NCI-H2081 (cell line): ENCODE data around the gene FRS3.
"Not testable (repeated sequence)": the region's sequence is repeated elsewhere in the genome, so short reads cannot be mapped to it uniquely, and the experiment has no call there.

Experiments used
- DNase-seq, 2 experiments: peaks; one replicate each; lab custom pipeline; 2025; lab: John Stamatoyannopoulos, UW

Gene FRS3

DNA sequence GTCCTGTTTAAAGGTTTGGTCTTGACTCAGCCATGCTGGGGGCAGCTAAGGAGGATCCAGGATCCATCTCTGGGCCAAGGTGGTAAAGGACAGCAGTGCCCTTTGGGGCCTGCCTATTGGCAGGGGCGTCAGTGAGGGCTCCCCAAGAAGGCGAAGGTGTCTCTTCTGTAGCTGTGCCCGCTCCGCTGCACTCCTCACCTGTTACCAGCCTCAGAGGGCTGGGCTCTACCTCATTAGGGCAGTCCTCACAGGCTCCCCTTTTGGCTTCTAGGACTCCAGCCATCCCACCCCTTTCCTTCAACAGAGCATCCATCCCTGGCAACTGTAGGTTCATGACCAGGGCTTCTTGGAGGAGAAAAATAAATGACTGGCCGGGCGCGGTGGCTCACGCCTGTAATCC, 10.3 kb downstream of the FRS3 start:
- DNase-seq, result no peak

DNA sequence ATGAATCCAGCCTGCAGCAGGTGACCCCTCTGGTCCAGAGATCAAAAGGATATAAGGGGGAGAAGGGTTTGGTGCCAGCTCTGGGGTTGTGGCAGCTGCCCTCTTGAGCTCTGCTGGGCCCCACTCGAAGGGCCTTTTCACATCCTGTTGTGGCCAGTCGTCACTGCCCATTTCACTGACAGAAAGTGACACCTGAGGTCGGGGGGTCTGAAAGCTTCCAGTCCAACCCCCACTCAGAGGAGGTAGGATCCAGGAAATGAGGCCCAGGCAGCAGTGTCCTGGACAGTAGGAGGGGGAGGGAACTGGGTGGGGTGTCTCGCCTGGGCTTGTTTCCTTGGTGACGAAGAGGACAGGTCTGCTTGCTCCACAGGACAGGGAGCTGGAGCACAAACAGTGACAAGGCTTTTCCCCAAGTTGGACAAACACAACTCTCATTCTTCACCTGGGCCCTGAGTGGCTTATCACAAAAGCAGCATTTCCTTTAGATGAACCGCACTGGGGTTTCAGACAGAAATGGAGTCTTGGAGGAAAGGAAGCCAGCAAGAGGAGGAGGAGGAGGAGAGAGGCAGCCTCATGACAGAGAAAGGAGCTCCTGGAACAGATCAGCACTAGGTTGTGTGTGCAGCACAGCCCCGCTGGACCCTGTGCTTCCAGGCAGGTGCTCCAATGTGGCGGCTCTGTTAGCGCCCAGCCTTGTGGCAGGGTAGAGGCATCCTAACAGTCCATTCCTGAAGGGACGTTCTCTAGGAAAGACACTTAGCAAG, 11.0 kb downstream of the FRS3 start:
- no peak for DNase-seq

DNA sequence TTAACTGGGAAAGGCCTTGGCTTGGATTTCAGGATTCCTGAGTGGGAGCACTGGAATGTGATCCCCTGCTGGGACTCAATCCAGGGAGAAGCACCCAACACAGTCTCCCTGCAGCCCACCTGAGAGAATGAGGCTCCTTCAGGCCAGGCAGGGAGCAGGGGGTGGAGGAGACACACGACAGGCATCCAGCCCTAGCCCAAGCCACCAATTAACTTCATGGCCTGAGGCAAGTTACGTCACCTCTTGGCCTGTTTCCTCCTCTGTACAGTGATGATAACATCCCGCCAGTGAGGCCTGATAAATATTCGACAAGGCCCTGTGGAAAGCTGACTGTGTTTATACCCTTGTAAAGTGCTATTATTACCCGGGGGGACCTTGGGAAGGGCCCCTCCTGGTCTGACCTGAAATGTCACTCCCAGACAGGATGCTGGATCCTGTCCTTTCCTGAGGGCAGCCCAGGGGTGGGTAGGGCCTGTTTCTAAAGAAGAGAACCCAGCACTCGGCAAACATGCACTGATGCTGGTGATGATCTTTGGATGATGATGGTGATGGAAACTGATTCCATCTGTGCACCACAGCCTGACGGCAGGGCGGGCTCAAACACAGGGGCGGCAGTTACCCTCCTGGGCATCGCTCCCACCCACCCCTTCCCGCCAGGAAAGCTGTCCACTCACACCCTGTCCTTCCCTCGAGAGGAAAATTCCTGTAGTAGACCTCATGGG, 12.4 kb downstream of the FRS3 start:
- DNase-seq, result no peak

DNA sequence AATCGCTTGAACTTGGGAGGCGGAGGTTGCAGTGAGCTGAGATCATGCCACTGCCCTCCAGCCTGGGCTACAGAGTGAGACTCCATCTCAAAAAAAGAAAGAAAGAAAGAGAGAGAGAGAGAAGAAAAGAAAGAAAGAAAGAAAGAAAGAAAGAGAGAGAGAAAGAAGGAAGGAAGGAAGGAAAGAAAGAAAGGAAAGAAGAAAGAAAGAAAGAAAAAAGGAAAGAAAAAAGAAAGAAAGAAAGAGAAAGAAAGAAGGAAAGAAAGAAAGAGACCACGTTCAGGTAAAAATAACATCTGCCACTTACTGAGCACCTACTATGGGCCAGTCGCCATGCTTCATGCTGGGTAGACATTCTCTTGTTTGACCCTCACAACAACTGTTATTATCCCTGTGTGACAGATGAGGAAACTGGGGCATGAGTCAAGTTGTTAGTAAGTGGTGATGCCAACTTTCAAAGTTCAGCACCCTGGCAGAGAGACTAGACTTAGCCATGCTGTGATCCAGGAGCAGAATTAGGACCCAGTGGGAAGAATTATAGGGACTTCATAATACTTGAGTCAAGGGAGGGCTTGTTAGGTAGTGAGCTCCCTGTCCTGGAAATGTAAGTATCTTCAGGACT, 13.5 kb downstream of the FRS3 start:
- not testable (repeated sequence) for DNase-seq

DNA sequence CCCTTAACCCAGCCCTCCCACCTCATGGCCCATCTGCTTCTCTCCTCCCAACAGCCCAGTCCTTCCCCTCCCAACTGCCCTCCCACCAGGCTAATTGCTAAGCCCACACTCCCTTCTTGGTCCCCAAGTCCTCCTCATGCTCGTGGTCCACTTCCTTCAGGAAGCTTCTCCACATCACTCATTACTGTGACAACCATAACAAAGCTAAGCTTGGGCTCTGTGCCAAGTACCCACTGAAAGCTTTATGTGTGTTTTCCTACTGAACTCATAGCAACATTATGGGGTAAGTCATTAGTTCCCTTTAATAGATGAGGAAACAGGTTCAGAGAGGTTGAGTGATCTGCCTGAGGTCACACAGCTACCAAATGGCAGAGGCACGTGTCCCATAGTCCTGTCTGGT, 16.2 kb downstream of the FRS3 start:
- DNase-seq, result peak in 1 of 2 experiments; percentile 45

DNA sequence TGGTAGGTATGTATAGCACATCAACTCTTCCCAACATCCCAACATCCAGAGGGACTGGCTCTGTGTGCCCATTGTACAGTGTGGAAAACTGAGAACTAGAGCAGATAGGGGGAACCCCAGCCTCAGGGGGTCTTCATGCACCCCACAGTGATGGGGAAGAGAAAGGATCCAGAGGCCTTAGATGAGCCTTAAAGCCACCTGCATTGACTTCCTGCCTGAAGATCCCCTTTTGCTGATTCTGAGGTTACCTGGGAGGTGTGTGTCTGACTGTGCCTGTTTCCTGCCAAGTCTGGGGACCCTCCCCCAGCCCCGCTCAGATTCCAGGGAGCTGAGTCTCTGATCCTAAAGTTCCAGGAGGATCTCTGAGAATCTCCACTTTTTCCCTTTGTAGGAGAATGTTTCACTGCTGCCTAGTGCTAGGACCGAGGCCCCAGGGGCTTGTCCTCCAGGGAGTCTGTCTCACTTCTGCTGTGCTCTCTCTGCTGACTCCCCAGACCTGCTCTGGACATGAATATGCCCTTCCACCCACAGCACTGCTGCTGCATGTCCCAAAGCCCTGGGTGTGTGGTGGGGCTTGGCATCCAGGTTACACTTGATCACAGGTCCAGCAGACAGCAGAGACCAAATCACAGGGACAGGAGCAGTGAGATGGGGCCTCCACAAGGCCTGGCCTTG, 19.7 kb downstream of the FRS3 start:
- no peak for DNase-seq

DNA sequence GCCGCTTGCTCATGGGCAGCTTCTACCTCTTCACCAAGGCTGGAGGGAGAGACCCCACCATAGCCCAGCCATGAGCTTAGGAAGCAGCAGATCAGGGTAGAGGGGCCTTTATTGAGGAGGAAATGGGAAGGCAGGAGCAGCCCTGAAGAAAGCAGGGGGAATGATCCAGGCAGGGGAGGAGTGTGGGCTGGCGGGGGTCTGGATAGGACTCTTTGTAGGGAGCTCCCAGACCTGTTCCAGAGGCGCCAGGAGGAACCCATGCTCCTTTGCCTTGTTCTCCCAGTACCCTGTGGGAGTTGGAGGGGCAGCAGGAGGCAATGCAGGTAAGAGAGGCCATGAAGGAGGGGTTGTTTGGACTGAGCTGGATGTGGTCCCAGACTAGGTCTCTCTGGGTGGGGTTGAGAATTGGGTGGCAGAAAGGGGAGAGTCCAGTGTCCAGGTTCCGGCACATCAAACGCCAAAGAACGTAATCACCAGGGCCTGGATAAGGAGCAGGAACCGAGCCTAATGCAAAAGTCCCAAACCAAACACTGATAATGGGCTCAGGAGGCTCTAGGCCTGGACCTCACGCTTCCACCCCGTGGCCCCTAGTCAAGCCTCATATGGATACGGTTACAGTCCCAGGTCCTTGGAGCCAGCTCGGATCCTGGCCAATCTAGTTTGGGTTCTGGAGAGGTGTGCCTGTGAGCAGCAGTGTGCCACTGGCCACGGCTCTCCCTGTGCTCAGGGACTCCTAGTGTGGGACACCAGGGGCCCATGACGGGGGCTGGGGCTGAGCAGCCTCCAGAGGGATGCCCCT, 20.4 kb downstream of the FRS3 start:
- DNase-seq, result no peak

DNA sequence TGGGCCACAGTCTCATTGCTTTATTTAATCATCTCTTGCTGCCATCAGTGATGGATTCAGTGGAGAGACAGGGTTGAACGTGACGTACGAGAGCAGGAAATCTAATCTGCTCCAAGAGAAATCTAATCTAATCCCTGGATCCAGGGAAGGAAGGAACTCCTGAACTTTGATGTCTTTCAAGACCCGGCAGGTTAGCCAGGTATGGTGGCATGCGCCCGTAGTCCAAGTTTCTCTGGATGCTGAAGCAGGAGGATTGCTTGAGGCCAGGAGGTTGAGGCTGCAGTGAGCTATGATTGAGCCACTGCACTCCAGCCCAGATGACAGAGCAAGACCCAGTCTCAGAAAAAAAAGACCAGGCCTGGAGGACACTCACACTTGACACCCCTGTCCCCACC, 21.1 kb downstream of the FRS3 start:
- DNase-seq, result no peak

DNA sequence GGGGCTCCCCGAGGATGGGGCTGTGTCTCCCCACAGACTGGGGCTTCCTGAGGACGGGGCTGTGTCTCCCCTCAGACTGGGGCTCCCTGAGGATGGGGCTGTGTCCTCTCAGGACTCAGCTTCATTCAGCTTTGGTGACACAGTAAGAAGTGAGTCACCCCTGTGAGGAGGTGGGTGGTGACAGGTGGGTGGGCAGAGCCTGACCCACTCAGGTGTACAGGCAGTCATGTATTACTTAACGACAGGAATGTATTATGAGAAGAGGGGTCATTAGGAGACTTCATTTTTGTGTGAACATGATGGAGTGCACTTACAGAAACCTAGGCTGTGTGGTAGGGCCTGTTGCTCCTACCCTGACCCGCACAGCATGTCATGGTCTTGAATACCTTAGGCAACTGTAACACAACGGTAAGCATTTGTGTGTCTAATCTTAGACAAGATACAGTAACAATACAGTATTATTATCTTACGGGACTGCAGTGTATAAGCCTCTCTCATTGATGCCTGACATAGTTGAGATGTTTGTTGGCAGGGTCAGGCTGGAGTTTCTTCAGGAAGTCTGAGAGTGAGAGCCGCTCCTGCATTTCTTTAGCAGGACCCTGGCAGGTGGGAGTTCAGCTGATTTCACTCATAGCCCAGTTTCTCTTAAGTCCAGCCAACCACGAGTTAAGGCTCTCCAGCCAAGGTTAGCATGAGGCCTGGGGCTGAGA, 21.6 kb downstream of the FRS3 start:
- no peak for DNase-seq

DNA sequence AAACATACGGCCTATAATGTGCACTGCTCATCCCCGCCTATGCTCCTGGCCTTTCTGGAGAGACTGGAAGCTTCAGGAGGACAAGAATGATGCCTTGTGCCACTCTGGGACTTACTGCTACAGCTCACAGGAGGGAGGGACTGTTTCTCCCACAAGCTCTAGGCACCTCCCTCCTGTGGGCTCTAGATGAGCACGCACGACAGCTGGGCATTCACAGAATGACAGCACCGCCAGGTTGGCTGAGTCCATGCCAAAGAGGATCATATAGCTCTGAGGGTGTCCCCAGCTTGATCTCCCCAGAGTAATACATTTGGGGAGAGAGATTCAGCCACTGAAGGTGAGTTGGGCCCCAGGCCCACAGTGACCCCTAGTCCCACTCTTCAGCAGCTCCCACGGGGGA, 22.4 kb downstream of the FRS3 start:
- DNase-seq, result no peak

DNA sequence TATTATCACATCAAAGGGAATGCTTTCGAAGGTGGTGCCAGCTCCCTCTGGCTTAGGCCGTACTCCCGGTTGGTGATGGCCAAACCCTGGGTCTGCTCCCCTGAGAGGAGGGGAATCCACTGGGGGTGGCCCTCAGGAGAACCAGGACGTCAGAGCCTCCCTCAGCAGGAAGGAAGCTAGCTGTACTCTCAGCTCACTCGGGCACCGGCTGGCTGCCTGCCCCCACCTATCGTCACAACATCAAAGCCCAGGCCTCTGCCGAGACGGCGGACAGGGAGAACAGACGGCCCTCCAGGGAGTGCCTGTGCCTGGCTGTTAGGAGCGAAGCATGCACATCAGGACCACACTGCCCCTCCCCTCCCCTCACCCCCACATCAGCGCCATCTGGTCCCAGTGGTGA, 23.3 kb downstream of the FRS3 start:
- no peak for DNase-seq

DNA sequence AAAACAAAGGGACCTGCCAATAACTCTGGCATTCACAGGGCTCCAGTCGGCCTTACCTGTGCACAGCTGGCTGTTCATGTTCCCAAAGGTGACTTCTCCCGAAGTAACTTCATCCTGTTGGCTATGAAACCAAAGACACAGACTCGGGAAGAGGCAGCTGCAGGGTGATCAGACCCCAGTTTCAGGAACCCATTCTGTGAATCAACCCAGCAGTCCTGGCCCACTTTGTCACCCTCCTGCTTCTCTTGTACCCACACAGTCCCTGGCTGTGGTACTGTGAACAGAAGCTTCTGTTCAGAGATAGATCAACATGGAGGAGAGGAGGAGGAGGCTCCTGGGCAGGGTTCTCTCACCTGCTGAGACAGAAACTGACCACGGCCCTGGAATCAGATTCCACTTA, 23.8 kb downstream of the FRS3 start:
- DNase-seq, result no peak

DNA sequence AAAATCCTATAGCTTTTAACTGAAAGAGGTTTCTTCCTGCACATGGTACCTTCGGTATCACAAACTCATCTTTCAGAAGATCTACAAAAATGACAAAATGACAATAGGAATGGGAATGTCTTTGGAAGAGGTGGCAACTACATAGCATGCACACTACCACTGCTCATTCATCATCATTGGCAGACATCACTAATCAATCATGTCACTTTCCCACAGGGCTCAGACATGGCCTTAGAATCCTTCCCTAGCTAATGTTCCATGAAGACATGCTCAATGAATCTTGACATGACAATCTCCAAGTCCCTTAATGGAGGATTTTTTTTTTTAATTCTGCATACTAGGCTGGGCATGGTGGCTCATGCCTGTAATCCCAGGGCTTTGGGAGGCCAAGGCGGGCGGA, 29.3 kb downstream of the FRS3 start:
- DNase-seq, result no peak

DNA sequence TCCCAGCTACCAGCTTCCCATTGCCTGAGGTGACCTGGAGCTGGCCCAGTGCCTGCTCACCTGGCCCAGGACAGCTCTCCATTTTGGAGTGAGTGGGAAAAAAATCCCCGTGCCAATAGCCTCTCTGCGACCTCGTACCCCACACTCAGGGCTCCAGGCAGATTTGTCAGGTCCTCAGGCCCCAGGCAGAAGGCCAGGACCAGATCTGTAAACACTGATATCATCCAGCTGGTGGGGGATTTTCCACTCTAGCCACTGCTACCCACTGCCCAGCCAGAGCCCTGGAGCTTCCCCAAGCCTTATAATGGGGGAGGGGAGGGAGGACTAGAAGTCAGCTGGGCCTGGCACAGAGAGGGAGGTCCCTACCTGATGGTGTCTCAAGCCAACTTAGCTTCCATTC, 31.2 kb downstream of the FRS3 start:
- DNase-seq, result no peak

DNA sequence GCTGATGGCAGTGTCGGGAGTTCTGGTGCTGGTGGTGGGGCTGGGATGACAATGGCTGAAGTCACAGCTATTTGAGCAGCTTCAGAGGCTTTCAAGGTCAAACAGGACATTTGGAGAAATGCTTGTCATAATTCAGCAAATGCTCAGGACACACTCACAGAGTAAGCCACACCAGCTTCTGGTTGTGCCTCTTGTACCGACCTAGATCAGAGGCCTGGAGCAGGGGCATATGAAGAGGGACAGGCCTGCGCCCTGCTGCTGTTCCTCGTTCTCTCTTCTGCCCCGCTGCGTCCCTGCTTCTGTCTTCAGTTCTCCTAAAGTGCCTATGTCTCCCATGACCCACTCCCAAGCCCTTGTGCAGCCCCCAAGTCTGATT, 31.6 kb downstream of the FRS3 start:
- no peak for DNase-seq

DNA sequence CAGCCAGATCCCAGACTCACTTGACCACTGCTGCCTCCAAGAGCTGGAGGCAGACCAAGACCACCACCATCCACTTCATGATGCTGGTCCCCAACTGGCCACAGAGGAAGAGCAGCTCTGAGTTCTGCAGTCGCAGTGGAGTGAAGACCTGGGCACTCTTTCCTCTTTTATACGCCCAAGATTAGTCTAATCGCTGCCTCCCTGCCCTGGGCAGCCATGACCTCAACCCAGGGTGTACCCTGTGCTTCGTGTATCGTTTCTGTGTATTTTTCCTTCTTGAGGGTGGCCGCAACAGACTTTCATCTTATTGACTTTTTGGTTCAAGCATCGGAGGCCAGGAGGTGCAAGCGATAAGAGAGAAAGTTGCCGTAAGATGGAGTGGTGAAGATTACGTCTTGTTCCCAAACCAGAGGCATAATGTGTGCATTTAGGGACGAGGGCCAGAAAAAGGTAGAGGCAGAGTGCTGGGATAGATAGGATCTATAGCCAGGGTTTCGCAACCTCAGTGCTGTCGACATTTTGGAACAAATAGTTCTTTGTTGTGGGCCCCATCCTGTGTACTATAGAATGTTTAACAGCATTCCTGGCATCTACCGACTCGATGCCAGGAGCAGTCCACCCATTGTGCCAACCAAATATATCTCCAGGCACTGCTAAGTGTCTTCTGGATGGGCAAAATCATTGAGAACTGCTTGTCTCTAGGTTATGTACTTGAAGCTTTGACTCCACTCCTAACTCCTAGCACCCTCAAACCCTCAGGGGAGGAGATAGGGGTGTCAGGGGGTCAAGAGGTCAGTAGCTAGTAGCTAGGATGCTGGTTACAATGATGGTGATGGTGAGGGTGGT, 32.2 kb downstream of the FRS3 start, which contains the start of gene PGC:
Gene PGC (minus strand): TSS at position 142 of the 846 bp plus-strand sequence. CDS start 63 bp downstream, at position 79.
- no peak for DNase-seq

DNA sequence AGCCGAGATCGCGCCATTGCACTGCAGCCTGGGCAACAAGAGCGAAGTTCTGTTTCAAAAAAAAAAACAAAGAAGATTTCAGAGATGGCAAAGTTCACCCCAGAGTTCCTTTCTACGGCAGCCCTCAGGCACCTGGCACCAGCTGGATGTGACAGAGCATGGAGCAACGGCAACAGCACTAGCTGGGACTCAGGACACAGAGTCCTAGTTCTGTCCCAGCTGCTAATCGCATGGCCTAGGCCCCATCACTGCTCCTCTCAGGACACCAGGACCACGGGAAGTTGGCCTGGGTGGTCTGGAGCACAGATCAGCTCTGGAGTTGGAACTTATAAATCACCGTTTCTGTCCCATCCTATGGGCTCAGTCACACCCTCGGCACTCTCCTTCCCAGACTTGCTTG, 33.6 kb downstream of the FRS3 start:
- no peak for DNase-seq

DNA sequence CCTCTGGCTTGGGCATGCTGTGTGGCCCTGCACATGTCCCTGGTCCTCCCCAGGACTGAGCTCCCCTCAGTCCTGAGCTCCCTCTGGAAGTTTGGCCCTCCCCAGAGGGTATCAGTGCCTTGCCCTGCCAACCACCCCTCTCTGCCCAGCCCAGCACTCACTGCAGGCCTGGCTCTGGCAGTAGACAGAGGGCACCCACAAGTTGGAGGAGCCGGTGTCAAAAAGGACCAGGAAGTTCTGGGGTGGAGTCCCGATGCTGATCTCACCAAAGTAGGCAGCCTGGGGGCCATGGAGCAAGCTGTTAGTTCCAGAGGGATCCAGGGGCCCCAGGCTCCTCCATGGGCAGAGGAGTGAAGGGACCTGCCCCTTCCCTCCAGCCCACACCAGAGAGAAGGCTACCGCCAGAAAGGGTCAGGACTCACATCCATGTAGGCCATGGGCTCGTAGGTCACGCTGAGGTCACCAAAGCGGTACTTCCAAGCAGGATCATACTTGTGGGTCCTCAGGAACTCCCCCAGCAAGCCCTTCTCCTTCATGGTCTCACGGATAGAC, 35.4 kb downstream of the FRS3 start:
- no peak for DNase-seq

DNA sequence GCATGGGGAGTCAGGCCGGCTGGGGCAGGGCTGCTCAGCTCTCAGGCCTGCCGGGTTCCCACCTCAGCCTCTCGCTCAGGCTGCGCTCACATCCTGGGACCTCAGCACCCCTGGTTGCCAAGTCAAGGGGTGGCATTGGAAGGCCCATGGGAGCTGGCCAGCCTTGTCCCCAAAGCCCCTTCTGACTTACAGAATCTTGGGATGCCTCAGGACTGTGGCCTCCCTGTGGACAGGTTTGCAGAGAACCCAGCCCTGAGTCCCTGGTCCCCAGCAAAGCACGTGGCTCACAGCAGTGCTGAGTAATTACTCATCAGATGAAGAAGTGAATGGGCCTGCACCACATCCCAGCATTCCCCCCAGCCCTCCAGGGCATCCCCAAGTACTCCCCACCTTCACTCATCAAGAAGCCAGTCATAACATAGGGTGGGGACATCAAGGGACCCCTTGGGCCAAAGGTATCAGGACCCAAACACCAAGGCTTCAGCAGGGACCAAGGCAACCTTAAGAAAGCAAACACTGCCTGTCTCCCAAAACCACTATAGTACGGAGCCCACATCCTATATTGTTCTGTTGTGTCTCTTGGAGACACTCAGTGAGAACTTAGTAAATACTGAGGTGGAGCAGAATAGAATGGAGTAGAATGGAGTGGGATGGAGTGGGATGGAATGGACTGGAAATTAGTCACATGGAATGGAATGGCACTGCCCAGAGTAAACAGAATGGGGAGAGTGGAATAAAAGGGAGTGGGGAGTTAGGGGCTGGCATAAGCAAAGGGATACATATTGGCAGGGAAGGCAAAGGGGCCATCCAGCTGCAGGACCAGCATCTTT, 36.1 kb downstream of the FRS3 start:
- no peak for DNase-seq
